ENCODE measurements around the gene ANK2. TPM values are rescaled to one million over a fixed set of nuclear protein-coding genes. Genes with fewer than 3 reads are reported as not detected.

The ANK2 gene
- polyA plus RNA-seq, 1 experiment, result 1.3 TPM

- Histone ChIP-seq H3K4me3 (ENCODE audit: low read depth, low read length) (no peak overlapping the region), H3K27me3 (ENCODE audit: control insufficient read depth, insufficient read depth, low read length) (no peaks in the 10 kb centered on the region), H3K27ac (ENCODE audit: low read depth, low read length) (no peak overlapping the region), H3K9me3 (ENCODE audit: control insufficient read depth, insufficient read depth, low read length) (no peaks in the 10 kb centered on the region)
- ChIA-PET CTCF (no interaction called here), POLR2A (no interaction called here)
- TF ChIP-seq CTCF (IDR thresholded peaks at IDR 0.05; ENCODE audit: low read depth, low read length), result no peak
- DNase-seq (ENCODE audit: low read depth, low spot score), result no peak
These were observed 119.9 kb downstream of the ANK2 start for GRCh38 chr4:113169368-113169767.

- Histone ChIP-seq H3K27me3 (ENCODE audit: control insufficient read depth, insufficient read depth, low read length) (no peaks in the 10 kb centered on the region), H3K9me3 (ENCODE audit: control insufficient read depth, insufficient read depth, low read length) (no peaks in the 10 kb centered on the region), H3K27ac (ENCODE audit: low read depth, low read length) (no peak overlapping the region), H3K4me3 (ENCODE audit: low read depth, low read length) (no peak overlapping the region)
- ChIA-PET POLR2A (no interaction called here), CTCF (no interaction called here)
- no peak for TF ChIP-seq CTCF (IDR thresholded peaks at IDR 0.05; ENCODE audit: low read depth, low read length)
- DNase-seq (ENCODE audit: low read depth, low spot score), result no peak
These were observed 120.8 kb downstream of the ANK2 start for GRCh38 chr4:113170115-113170804.

- Histone ChIP-seq H3K27me3 (ENCODE audit: control insufficient read depth, insufficient read depth, low read length) (no peaks in the 10 kb centered on the region), H3K4me3 (ENCODE audit: low read depth, low read length) (no peak overlapping the region), H3K9me3 (ENCODE audit: control insufficient read depth, insufficient read depth, low read length) (no peaks in the 10 kb centered on the region), H3K27ac (ENCODE audit: low read depth, low read length) (no peak overlapping the region)
- DNase-seq (ENCODE audit: low read depth, low spot score), result no peak
- POLR2A ChIA-PET, result no interaction called here
- TF ChIP-seq CTCF (IDR thresholded peaks at IDR 0.05; ENCODE audit: low read depth, low read length), result no peak
- CTCF ChIA-PET, result no interaction called here
These were observed 121.5 kb downstream of the ANK2 start for GRCh38 chr4:113170805-113171468.

- Histone ChIP-seq H3K9me3 (ENCODE audit: control insufficient read depth, insufficient read depth, low read length) (no peaks in the 10 kb centered on the region; the same call in 1 of the 2 replicates), H3K4me3 (ENCODE audit: low read depth, low read length) (no peak overlapping the region), H3K27ac (ENCODE audit: low read depth, low read length) (no peak overlapping the region), H3K27me3 (ENCODE audit: control insufficient read depth, insufficient read depth, low read length) (no peaks in the 10 kb centered on the region)
- no peak for DNase-seq (ENCODE audit: low read depth, low spot score)
- ChIA-PET CTCF (no interaction called here), POLR2A (no interaction called here)
- no peak for TF ChIP-seq CTCF (IDR thresholded peaks at IDR 0.05; ENCODE audit: low read depth, low read length)
These were observed 123.8 kb downstream of the ANK2 start for GRCh38 chr4:113173126-113173792.

GRCh38 chr4:113173793-113174264 is 124.4 kb downstream of the ANK2 start:
- POLR2A ChIA-PET, result no interaction called here

More at GRCh38 chr4:113173793-113174264, 124.4 kb downstream of the ANK2 start:
- no peak for DNase-seq (ENCODE audit: low read depth, low spot score)
- no peak overlapping the region for H3K27ac ChIP-seq (ENCODE audit: low read depth, low read length)
- TF ChIP-seq CTCF (IDR thresholded peaks at IDR 0.05; ENCODE audit: low read depth, low read length), result no peak
- no peaks in the 10 kb centered on the region; the same call in 1 of the 2 replicates for H3K9me3 ChIP-seq (ENCODE audit: control insufficient read depth, insufficient read depth, low read length)
- no peaks in the 10 kb centered on the region for H3K27me3 ChIP-seq (ENCODE audit: control insufficient read depth, insufficient read depth, low read length)
- no peak overlapping the region for H3K4me3 ChIP-seq (ENCODE audit: low read depth, low read length)
- CTCF ChIA-PET, result interaction anchor here (0.6 kb wide), 1 partner anchor 1727 kb away, joined by 3 read pairs; no protein-coding TSS in a partner anchor

Data from AG04450 (cell line).